Activated T-cell treated with anti-CD3 and anti-CD28 coated beads, Interleukin-2, amount 50 U/mL, for 48 hours (primary cell): ENCODE results near the gene SLC24A3.

ENCODE experiments used
- DNase-seq, 2 experiments: peaks; one replicate each; pipeline ENCODE4 v3.0.0-alpha.2; 2020

The SLC24A3 gene

DNA sequence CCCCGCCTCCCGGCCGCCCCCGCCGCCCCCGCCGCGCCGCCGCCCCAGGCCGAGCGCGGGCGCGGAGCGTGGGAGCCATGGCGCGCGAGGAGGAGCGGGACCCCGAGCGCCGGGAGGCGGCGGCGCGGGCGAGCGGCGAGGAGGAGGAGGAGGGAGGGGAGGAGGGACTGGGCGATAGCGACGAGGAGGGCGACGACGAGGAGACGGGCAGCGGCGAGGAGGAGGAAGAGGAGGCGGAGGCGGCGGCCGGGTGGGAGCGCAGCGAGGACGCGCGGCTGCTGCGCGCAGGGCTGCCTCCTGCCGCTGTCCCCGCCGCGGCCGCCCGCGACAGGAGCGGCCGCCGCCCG lies at the start of gene SLC24A3:
TSS of gene SLC24A3 (plus strand) at position 174 of the 347 bp plus-strand sequence.
- no peak for DNase-seq

DNA sequence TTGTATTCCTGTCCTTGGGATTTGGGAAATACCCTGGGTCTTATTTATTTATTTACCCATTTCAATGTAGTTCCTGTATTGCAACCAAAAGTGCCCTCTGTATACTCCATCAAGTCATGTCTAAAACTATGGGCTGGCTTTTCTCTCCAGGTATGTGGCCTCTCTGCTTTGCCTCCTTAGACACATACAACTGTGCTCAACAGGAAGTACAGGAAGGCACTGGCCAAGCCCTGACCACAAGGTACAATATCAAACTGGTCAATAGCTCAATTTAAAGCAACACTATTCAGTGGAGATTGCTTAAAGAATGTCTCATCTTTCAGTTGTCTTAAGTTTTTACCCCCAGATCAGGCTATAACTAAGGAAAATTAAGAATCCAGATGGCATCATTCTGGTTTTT lies 42.3 kb upstream of the SLC24A3 start:
- no peak for DNase-seq

GRCh38 chr20:19172637-19173036 lies 39.8 kb upstream of the SLC24A3 start:
- no peak for DNase-seq

GRCh38 chr20:19176470-19177052 lies 35.9 kb upstream of the SLC24A3 start:
- no peak for DNase-seq

DNA sequence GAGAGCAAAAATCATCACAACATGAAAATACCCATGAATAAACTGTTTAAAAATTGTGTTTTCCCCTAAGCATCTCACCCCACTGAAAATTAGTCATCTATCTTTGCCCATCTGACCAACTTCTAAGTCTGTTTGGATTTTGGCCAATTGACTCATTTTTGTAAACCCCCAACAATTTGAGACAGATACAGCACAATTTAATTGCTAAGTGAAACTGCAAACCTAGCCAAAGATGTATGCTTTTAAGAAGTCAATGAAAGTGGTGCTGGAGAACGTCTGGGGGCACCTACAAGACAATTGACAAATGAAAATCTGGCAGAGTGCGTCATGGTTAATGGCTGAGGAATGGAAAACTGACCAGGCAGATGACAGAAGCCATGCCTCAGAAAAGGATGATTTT lies 30.9 kb upstream of the SLC24A3 start:
- no peak for DNase-seq

DNA sequence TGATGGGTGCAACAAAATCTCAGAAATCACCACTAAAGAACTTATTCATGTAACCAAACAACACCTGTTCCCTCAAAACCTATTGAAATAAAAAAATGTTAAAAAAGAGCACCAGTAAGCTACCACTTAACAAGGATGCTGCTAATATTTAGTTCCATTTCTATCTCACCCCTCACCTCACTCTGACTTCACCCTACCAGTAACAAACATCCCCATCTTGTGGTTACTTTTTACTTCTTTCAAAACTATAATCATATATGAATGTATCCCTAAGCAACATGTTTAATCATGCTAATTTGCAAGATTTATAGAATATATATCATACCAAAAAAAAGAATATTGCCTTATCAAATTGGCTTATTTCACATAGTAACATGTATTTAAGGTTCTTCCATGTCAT lies 27.4 kb upstream of the SLC24A3 start:
- no peak for DNase-seq

DNA sequence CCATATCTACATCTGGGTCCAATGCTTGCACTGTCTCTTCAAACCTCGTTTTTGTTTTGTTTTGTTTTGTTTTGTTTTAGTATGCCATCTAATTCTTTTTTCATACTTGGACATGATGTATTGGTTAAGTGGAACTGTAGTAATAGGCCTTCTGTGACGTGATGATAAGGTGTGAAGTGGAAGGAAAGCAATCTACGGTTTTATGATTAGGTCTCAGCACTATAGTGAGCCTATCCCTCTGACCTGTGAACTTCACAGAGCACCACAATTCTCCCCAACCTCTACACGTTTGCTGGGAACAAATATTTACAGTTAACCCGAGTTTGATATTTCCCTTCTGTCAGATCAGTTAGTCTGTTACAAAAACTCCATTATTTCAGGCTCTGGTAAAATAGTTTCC lies 19.1 kb upstream of the SLC24A3 start:
- no peak for DNase-seq

DNA sequence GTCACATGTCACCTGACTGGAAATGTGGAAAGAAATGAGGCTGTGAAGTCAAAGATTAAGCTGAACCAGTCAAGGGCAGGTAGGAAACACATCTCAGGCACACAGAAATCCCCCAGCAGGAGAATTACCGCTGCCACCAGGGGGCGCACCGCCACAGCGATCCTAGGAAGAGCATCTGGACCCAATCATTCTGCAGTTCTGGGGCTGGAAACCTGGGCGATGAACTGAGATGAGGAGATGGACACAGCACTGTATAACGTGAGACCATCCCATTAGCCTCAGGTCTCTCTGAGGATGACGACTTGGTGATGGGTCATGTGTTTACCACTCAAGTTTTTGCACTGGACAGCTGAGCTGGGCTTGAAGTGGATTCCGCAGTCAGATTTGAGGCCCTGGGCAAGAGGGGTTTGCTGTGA lies 6.5 kb upstream of the SLC24A3 start:
- peak; percentile 77 to 78 for DNase-seq

DNA sequence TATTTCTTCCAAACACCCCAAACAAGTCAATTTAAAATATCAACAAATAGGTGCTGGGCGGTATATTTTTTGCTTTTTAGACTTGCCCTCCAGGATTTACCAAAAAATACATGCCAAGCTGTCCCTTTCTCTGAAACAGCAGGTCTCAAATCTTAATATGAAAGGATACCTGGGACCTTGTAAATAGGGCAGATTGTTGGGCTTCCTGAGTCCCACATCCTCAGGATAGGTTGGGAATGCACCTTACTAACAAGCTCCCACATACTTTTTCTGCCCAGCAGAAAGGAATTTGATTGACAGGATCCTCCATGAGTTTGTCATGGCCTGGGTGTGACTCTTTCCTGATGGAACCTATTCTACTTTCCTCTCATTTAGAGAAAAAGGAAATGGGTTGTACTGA lies 4.9 kb upstream of the SLC24A3 start:
- DNase-seq = no peak

DNA sequence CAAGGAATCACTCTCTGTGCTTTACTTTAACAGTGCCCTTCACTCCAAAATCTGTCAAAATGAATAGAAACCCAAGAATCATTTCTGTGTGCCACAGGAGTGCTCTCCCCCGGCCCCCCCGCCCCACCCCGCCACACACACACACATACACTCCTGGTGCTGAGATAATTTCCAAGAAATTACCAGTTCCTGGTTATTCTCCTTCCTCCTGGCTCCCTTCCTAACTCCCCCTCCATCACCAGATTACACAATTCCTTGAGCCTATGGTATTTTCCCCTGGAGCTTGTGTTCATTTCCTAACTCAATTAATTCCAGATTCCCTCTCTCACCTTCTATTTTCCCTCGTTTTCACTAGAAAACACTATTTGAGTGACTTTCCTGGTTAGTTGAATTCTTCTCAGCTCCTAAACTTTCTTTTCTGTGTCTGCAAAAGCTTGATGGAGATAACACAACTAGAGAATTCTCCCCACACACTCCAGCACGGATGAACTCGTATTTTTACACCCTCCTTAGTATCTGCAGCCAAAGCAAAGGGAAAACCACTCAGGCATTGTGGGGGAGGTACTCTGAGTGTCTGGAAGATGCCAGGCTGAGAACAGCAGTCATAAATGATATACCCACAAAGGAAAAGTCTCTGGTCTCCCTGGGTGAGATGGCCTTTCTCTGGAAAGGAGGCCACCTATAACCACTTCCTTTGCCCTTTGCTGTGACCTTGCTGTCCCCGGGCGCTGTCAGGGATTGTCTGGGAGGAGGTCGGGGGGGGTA lies 1.9 kb upstream of the SLC24A3 start:
- DNase-seq = no peak

DNA sequence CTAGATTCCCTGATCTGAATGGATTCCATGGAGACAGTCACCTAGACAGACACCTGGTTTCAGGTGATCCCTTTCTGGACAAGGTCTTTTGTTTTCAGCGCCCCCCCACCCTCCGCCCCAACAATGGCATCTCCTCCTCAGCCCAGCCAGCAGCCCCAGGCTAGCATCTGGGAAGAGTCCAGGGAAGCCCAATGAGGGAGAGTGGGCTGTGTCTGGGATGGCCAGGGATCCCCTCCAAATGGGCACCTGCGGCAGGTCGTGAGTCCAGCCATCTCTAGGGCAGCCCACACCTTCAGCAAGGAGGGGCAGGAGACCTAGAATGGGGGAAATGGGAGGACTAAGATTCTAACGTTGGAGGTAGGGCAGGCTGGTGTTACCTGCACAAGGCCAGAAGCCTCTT lies 1.2 kb upstream of the SLC24A3 start:
- DNase-seq = no peak

DNA sequence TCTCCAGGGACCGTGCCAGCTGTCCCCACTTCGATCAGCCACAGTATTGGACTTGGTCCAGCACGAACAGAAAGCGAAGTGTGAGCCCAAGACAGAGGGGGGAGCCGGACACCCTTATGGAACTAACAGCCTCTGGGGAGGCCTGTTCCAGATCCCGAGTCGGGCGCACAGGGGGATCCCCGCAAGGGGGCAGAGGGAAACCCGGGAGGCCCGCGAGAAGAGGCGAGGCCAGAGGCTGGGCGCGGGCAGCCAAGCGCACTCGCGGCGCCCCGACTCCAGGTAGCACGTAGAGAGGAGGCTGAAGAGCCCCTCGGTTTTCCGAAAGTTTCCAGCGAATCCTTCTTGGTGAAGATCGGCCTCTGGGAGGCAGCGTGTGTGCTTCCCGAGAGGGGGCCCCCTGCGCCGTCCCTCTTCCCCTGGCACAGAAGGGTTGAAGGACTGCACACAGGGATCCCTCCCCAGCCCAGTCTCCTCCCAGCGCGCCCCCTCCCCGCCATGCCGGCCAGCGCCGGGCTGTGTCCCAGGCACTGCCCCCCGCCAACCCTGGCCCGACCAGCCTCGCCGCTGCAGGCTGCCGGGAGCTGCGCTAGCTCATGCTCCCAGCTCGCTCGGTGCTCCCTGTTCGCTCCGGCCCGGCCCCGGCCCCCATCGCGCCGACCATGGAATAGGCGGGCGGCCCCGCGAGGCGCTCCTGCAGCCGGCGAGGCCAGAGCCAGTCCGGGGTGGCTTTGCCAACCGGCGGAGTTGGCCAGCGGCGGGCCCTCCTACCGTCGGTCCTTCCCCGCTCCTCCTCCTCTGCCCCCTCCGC lies 577 bp upstream of the SLC24A3 start:
- DNase-seq = no peak

DNA sequence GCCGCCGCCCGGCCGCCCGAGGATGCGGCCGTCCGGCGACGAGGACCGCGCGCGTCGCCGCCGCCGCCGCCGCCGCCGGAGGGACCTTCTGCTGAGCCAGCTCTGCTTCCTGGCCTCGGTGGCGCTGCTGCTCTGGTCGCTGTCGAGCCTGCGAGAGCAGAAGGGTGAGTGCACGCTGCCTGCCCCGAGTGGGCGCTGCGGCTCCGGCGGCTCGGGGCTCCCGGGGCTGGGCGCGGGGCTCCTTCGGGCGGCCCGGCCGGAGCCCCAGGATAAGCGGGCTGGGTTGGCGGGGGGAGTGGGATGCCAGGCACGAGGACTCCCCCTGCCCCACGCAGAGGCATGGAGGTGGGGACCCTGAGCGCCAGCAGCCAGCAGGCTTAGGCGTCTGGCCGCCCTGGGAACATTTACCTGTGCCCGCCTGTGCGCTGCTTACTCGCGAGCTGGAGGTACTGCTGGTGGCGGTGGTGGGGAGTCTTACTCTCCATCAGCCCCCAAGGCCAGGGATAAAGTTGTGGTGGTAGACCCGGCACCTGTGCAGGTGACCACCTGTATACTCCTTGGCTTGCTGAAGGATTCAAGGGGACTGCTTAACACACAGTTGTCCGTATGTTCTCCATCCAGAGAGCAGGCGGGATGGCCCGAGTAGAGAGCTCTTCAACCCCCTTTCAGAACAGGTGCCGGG lies 520 bp downstream of the SLC24A3 start:
- DNase-seq = peak in 1 of 2 experiments; percentile 53

GRCh38 chr20:19213946-19214490 lies 1.6 kb downstream of the SLC24A3 start:
- no peak for DNase-seq

GRCh38 chr20:19218411-19218810 lies 6.0 kb downstream of the SLC24A3 start:
- DNase-seq = no peak

- no peak for DNase-seq
Observed at GRCh38 chr20:19222520-19223040, 10.1 kb downstream of the SLC24A3 start.

- no peak for DNase-seq
Observed at GRCh38 chr20:19223640-19224039, 11.2 kb downstream of the SLC24A3 start.

DNA sequence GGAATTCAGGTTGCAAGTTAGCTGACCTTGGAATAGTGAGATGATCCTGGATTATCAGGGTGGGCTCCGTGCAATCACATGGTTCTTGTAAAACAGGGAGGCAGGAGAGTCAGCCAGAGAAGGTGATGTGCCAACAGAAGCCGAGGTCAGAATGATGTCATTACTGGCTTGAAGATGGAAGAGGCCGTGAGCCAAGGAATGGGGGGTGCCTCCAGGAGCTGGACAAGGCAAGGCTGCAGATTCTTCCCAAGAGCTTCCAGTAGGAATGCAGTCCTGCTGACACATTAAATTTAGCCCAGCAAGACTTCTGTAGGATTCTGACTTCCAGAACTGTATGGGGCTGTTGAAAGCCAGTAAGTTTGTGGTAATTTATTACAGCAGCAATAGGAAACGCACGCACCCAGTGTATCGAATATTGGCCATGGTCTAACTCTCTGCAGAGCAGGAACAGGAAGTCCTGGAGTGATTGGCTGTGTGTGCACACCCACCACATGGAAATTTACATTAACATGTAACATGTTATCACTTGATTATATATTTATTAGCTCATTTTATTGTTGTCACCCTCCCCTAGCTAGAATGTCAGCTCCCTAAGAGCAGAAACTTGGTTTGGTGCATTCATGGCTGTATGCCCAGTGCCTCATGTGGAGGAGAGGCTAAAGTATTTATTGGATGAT lies 19.1 kb downstream of the SLC24A3 start:
- no peak for DNase-seq

- no peak for DNase-seq
Observed at GRCh38 chr20:19232997-19233794, 20.8 kb downstream of the SLC24A3 start.

DNA sequence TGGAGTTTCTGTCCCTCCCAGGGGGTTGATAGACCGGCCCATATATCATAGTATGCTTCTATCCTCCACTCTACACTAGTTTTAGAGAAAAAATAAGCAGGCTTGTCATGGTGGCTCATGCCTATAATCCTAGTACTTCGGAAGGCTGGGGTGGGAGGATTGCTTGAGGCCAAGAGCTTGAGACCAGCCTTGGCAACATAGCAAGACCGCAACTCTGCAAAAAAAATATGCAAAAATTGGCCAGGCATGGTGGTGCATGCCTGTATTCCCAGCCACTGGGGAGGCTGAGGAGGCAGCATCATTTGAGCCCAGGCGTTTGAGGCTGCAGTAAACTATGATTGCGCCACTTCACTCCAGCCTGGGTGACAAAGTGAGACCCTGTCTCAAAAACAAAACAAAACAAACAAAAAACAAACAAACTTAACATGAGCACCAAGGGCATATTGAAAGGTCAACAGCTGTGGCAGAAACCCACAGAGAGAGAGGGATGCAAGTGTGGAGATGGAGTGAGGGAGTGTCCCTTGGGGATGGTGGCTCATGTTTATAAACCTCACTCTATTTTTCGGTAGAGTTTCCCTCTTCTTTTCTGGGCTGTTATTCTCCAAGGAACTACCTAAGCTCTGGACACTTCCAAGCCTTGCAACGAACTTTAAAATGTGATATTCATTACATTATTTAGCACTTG lies 24.1 kb downstream of the SLC24A3 start:
- no peak for DNase-seq

GRCh38 chr20:19241440-19241839 lies 29.0 kb downstream of the SLC24A3 start:
- no peak for DNase-seq
